Adrenal gland (tissue), 12 donors: ENCODE measurements around the gene CPSF7. TPM values are rescaled to one million over a fixed set of nuclear protein-coding genes. Genes with fewer than 3 reads are reported as not detected.
A peak's percentile ranks its signal among the peaks of the same experiment; 100 is the strongest.
"Not testable (repeated sequence)": the region's sequence is repeated elsewhere in the genome, so short reads cannot be mapped to it uniquely, and the experiment has no call there.

Experiments used
- DNase-seq, 7 donors: peaks; one replicate each; pipeline ENCODE4 v3.0.0-alpha.2; 2019 to 2020
- H3K27ac ChIP-seq, 5 donors: fragments of 200-600 bp; sonication (generic) in 4 of 5; 1 replicate in 3 of 5; 2 replicates in 2 of 5; pipeline versions ENCODE4 v1.5.1 to v1.8.0; 2016 to 2020; ENCODE audit warnings: mild to moderate bottlenecking in 1 of 5
- H3K27me3 ChIP-seq: fragments of 200-600 bp; 2 replicates; pipeline ENCODE4 v1.8.0; 2021
- H3K36me3 ChIP-seq, 2 donors: fragments of 200-600 bp; replicated peaks in 1 of 2; 1 replicate in 1 of 2; 2 replicates in 1 of 2; pipeline versions ENCODE4 v1.5.1 to v1.8.0; 2018 to 2022
- H3K4me1 ChIP-seq, 2 donors: fragments of 200-600 bp; replicated peaks in 1 of 2; 1 replicate in 1 of 2; 2 replicates in 1 of 2; pipeline versions ENCODE4 v1.5.1 to v1.8.0; 2018 to 2021
- H3K4me3 ChIP-seq, 4 donors: fragments of 200-600 bp; sonication (generic) in 3 of 4; one replicate each; pipeline ENCODE4 v1.5.1; 2016 to 2018
- H3K9me3 ChIP-seq, 3 donors: fragments of 200-600 bp; sonication (generic) in 1 of 3; replicated peaks in 1 of 3; 1 replicate in 2 of 3; 2 replicates in 1 of 3; pipeline versions ENCODE4 v1.5.1 to v1.8.0; 2016 to 2021
- CTCF ChIP-seq, 6 experiments: fragments of 450-650 bp in 4 of 6; fragments of 200-600 bp in 2 of 6; sonication (generic) in 1 of 6; IDR thresholded peaks; 1 replicate in 5 of 6; 2 replicates in 1 of 6; pipeline versions ENCODE4 v1.5.1 to v1.8.0; 2016 to 2021; ENCODE audit warnings: antibody characterized with exemption in 6 of 6, mild to moderate bottlenecking in 2 of 6, moderate library complexity in 1 of 6
- POLR2A ChIP-seq, 2 donors: fragments of 450-650 bp; IDR thresholded peaks; one replicate each; pipeline ENCODE4 v1.6.1; 2017; ENCODE audit warnings: antibody characterized with exemption in 2 of 2, mild to moderate bottlenecking in 2 of 2, moderate library complexity in 1 of 2
- WGBS, 4 donors: extraction: QIAGEN DNeasy Blood & Tissue Kit in 2 of 4; methylation state at CpG; one replicate each; pipeline versions ENCODE4 v1.1.5 to v1.1.7; 2013 to 2017; 5-methylcytosine and 5-hydroxymethylcytosine counted together
- intact Hi-C, 2 donors: fragments of 100-400 bp; cut with DNase I; formaldehyde crosslinking; loops; one replicate each; pipeline versions ENCODE4 v1.14.1 to v1.15.0; 2022 to 2023
- polyA plus RNA-seq, 3 donors: library from polyadenylated mRNA; stranded (reverse); fragments of 200-250 nt in 2 of 3; fragments of 350-450 nt in 1 of 3; fragmentation: Illumina TruSeq in 1 of 3; extraction: RNeasy Lipid Tissue Mini Kit (QIAGEN cat#74804) in 1 of 3; gene quantifications; one replicate each; pipeline ENCODE4 v1.2.3, GENCODE V29; 2013 to 2014
- total RNA-seq, 9 donors: library from RNA; depleted of rRNA in 4 of 9; stranded (reverse); fragments of >200 nt in 4 of 9; fragments of 120-200 nt in 1 of 9; fragmentation: NEBNext Ultra II Directional in 1 of 9; extraction: Animal tissue kit (Norgen Biotek cat#: 25700) in 1 of 9; gene quantifications; one replicate each; pipeline versions ENCODE4 v1.1.0 to v1.2.4, GENCODE V29; 2013 to 2023
- donor health status: healthy with polysubstance abuse.
- donor health status: Bipolar disorder and iron deficiency.
- donor health status: DM: yes; HTN: yes; CAD: no.
- donor health status: DM: no; HTN: no; CAD: no.
- donor health status: DM: no; HTN: no; CAD: no.
- donor health status: DM: yes; HTN: yes; CAD: no.

Gene CPSF7
- total and polyA plus RNA-seq, 12 donors, result 24.6 to 93.5 (median 71.9) TPM

- H3K27me3 ChIP-seq, result no peaks in the 10 kb centered on the region
- H3K27ac ChIP-seq, result peak overlapping the region in 3 of 5 donors; percentile 31 to 77 (median 71)
- no peak overlapping the region for H3K4me3 ChIP-seq
- no peaks in the 10 kb centered on the region for H3K9me3 ChIP-seq
- H3K36me3 ChIP-seq, result no peaks in the 10 kb centered on the region
- intact Hi-C loops, result no loop called here
- peak; percentile 40 to 81 (median 71) for DNase-seq
- peaks cover 0 to 23% of the 10 kb centered on the region in 2 donors for H3K4me1 ChIP-seq
- WGBS, 4 donors, result 34 to 60% (median 46%) methylated on average over 5 of the region's 5 CpGs
- TF ChIP-seq POLR2A (IDR thresholded peaks at IDR 0.05) (no peak), CTCF (IDR thresholded peaks at IDR 0.05) (no peak)
These were observed 43.1 kb upstream of the CPSF7 start for GRCh38 chr11:61472868-61473267.

- Histone ChIP-seq H3K36me3 (no peaks in the 10 kb centered on the region), H3K27ac (peak overlapping the region in 3 of 5 donors; percentile 31 to 77 (median 71)), H3K4me3 (no peak overlapping the region), H3K4me1 (peaks cover 0 to 17% of the 10 kb centered on the region in 2 donors), H3K27me3 (no peaks in the 10 kb centered on the region), H3K9me3 (no peaks in the 10 kb centered on the region)
- peak in 6 of 7 donors; percentile 45 to 77 (median 52) for DNase-seq
- intact Hi-C loops, result no loop called here
- TF ChIP-seq CTCF (IDR thresholded peaks at IDR 0.05) (no peak), POLR2A (IDR thresholded peaks at IDR 0.05) (no peak)
- WGBS, 4 donors, result 53 to 76% (median 69%) methylated on average over 5 of the region's 5 CpGs
These were observed 42.5 kb upstream of the CPSF7 start for GRCh38 chr11:61472282-61472681.

- DNase-seq, result no peak
- H3K4me1 ChIP-seq, result peaks cover 0 to 10% of the 10 kb centered on the region in 2 donors
- 77 to 85% (median 79%) methylated on average over 2 to 7 of the region's 7 CpGs for WGBS, 4 donors
These were observed 38.2 kb upstream of the CPSF7 start for GRCh38 chr11:61468002-61468401.

GRCh38 chr11:61467602-61468001, 37.8 kb upstream of the CPSF7 start:
- 85 to 91% (median 88%) methylated on average over 5 to 6 of the region's 6 CpGs for WGBS, 4 donors
- H3K27ac ChIP-seq, H3K9me3 ChIP-seq, DNase-seq, H3K4me3 ChIP-seq, H3K4me1 ChIP-seq, intact Hi-C loops, H3K27me3 ChIP-seq, H3K36me3 ChIP-seq: not testable (repeated sequence)

More at GRCh38 chr11:61468002-61468401, 38.2 kb upstream of the CPSF7 start:
- Histone ChIP-seq H3K36me3 (no peaks in the 10 kb centered on the region), H3K4me3 (no peak overlapping the region), H3K9me3 (no peaks in the 10 kb centered on the region), H3K27me3 (no peaks in the 10 kb centered on the region), H3K27ac (no peak overlapping the region)
- intact Hi-C loops, result no loop called here
- TF ChIP-seq CTCF (IDR thresholded peaks at IDR 0.05), result no peak
- TF ChIP-seq POLR2A (IDR thresholded peaks at IDR 0.05), result no peak

GRCh38 chr11:61460986-61461385, 31.2 kb upstream of the CPSF7 start:
- H3K27ac ChIP-seq, result no peak overlapping the region
- H3K9me3 ChIP-seq, result no peaks in the 10 kb centered on the region
- intact Hi-C loops, result no loop called here
- H3K27me3 ChIP-seq, result no peaks in the 10 kb centered on the region
- no peaks in the 10 kb centered on the region for H3K36me3 ChIP-seq
- WGBS, 4 donors, result 64 to 73% (median 69%) methylated on average over 5 of the region's 5 CpGs
- H3K4me1 ChIP-seq, result no peaks in the 10 kb centered on the region
- DNase-seq, result peak in 1 of 7 donors; percentile 44
- no peak overlapping the region for H3K4me3 ChIP-seq
- TF ChIP-seq CTCF (IDR thresholded peaks at IDR 0.05) (peak in 3 of 6 experiments; percentile 11 to 31 (median 17)), POLR2A (IDR thresholded peaks at IDR 0.05) (no peak)
